Spleen (tissue), 7 donors: ENCODE measurements around the gene IL12B.

Experiments used
- CTCF ChIP-seq, 11 experiments: fragments of 200-600 bp in 7 of 11; fragments of 450-650 bp in 4 of 11; sonication (generic) in 4 of 11; IDR thresholded peaks in 8 of 11; conservative IDR thresholded peaks in 3 of 11; 1 replicate in 7 of 11; 2 replicates in 4 of 11; pipeline versions ENCODE4 v1.4.0 to v1.8.0; 2016 to 2021; ENCODE audit warnings: antibody characterized with exemption in 11 of 11, inconsistent platforms in 4 of 11, mild to moderate bottlenecking in 1 of 11
- POLR2AphosphoS5 ChIP-seq, 3 donors: sonication (generic); formaldehyde crosslinking; IDR thresholded peaks; one replicate each; pipeline ENCODE4 v1.5.1; 2017; ENCODE audit warnings: antibody characterized with exemption in 3 of 3
- donor health status: DM: no; HTN: no; CAD: no; lungs with moderate emphysema.
- donor health status: DM: no; HTN: no; CAD: no.
- donor health status: DM: no; HTN: no; CAD: no.

DNA sequence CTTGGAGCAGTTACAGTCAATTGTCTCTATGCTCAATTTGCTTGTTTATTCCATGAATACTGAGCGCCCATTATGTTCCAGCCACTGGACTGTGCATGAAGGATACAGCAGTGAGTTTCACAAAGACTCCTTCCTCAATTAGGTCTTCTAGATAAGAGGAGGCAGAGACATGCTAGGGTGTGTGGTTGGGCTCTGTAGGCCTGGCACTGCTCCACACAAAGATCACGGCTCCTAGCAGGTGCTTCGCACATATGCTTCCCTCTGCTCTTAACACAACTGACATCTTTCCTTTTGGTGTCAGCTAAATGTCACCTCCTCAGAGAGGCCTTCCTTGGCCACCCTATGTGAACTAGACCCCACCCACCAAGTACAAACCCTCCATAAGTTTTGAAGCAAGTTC, 10.9 kb downstream of the IL12B start:
- TF ChIP-seq CTCF (IDR thresholded peaks at IDR 0.05 in 8 of 11, conservative IDR thresholded peaks at IDR 0.05 in 3 of 11) (no peak), POLR2AphosphoS5 (IDR thresholded peaks at IDR 0.05) (no peak)
